ENCODE results near the gene HAS3.

Gene HAS3

GRCh38 chr16:69079697-69080096, 25.8 kb upstream of the HAS3 start:
- Mint-ChIP-seq H3K9me3 (no peaks in the 10 kb centered on the region), H3K27ac (no peak overlapping the region), H3K27me3 (ENCODE audit: low read depth) (no peaks in the 10 kb centered on the region), H3K4me1 (ENCODE audit: low read depth) (no peaks in the 10 kb centered on the region), H3K4me3 (no peak overlapping the region), H3K36me3 (ENCODE audit: low read depth) (no peaks in the 10 kb centered on the region)
- DNase-seq (ENCODE audit: low spot score): no peak

- no peak overlapping the region for H3K27ac Mint-ChIP-seq
- H3K4me3 Mint-ChIP-seq: no peak overlapping the region
- H3K9me3 Mint-ChIP-seq: no peaks in the 10 kb centered on the region
- H3K36me3 Mint-ChIP-seq (ENCODE audit: low read depth): peaks cover 5% of the 10 kb centered on the region
- no peak for DNase-seq (ENCODE audit: low spot score)
- no peaks in the 10 kb centered on the region for H3K27me3 Mint-ChIP-seq (ENCODE audit: low read depth)
- H3K4me1 Mint-ChIP-seq (ENCODE audit: low read depth): peaks cover 8% of the 10 kb centered on the region
Measured at GRCh38 chr16:69083306-69083941, 22.0 kb upstream of the HAS3 start.

GRCh38 chr16:69084289-69084688, 21.2 kb upstream of the HAS3 start:
- H3K4me3 Mint-ChIP-seq: no peak overlapping the region
- no peak for DNase-seq (ENCODE audit: low spot score)
- H3K27me3 Mint-ChIP-seq (ENCODE audit: low read depth): no peaks in the 10 kb centered on the region

GRCh38 chr16:69085032-69085695, 20.3 kb upstream of the HAS3 start:
- peaks cover 22% of the 10 kb centered on the region for H3K4me1 Mint-ChIP-seq (ENCODE audit: low read depth)
- no peaks in the 10 kb centered on the region for H3K9me3 Mint-ChIP-seq
- no peak overlapping the region for H3K27ac Mint-ChIP-seq
- H3K36me3 Mint-ChIP-seq (ENCODE audit: low read depth): peaks cover 5% of the 10 kb centered on the region
- H3K27me3 Mint-ChIP-seq (ENCODE audit: low read depth): no peaks in the 10 kb centered on the region
- H3K4me3 Mint-ChIP-seq: no peak overlapping the region
- DNase-seq (ENCODE audit: low spot score): no peak

More at GRCh38 chr16:69084289-69084688, 21.2 kb upstream of the HAS3 start:
- Mint-ChIP-seq H3K36me3 (ENCODE audit: low read depth) (peaks cover 5% of the 10 kb centered on the region), H3K9me3 (no peaks in the 10 kb centered on the region), H3K4me1 (ENCODE audit: low read depth) (peaks cover 17% of the 10 kb centered on the region), H3K27ac (no peak overlapping the region)

- DNase-seq (ENCODE audit: low spot score): no peak
- no peak overlapping the region for H3K27ac Mint-ChIP-seq
- H3K4me3 Mint-ChIP-seq: no peak overlapping the region
- H3K4me1 Mint-ChIP-seq (ENCODE audit: low read depth): peaks cover 27% of the 10 kb centered on the region
- peaks cover 5% of the 10 kb centered on the region for H3K36me3 Mint-ChIP-seq (ENCODE audit: low read depth)
- peaks cover 4% of the 10 kb centered on the region for H3K27me3 Mint-ChIP-seq (ENCODE audit: low read depth)
- no peaks in the 10 kb centered on the region for H3K9me3 Mint-ChIP-seq
Measured at GRCh38 chr16:69087161-69087581, 18.3 kb upstream of the HAS3 start.

GRCh38 chr16:69088684-69089083, 16.8 kb upstream of the HAS3 start:
- peaks cover 27% of the 10 kb centered on the region for H3K4me1 Mint-ChIP-seq (ENCODE audit: low read depth)
- H3K27ac Mint-ChIP-seq: peak overlapping the region; percentile 1
- H3K4me3 Mint-ChIP-seq: peak overlapping the region; percentile 25
- peaks cover 5% of the 10 kb centered on the region for H3K36me3 Mint-ChIP-seq (ENCODE audit: low read depth)
- no peaks in the 10 kb centered on the region for H3K9me3 Mint-ChIP-seq
- no peak for DNase-seq (ENCODE audit: low spot score)
- peaks cover 4% of the 10 kb centered on the region for H3K27me3 Mint-ChIP-seq (ENCODE audit: low read depth)

GRCh38 chr16:69089091-69089910, 16.2 kb upstream of the HAS3 start:
- peak; percentile 59 for DNase-seq (ENCODE audit: low spot score)
- Mint-ChIP-seq H3K27me3 (ENCODE audit: low read depth) (peaks cover 7% of the 10 kb centered on the region), H3K9me3 (no peaks in the 10 kb centered on the region), H3K4me1 (ENCODE audit: low read depth) (peaks cover 27% of the 10 kb centered on the region), H3K27ac (peak overlapping the region; percentile 1), H3K4me3 (peak overlapping the region; percentile 25), H3K36me3 (ENCODE audit: low read depth) (peaks cover 5% of the 10 kb centered on the region)

GRCh38 chr16:69093974-69094373, 11.5 kb upstream of the HAS3 start:
- no peak for DNase-seq (ENCODE audit: low spot score)
- Mint-ChIP-seq H3K4me3 (no peak overlapping the region), H3K36me3 (ENCODE audit: low read depth) (no peaks in the 10 kb centered on the region), H3K9me3 (no peaks in the 10 kb centered on the region), H3K27me3 (ENCODE audit: low read depth) (peaks cover 7% of the 10 kb centered on the region), H3K27ac (no peak overlapping the region), H3K4me1 (ENCODE audit: low read depth) (peaks cover 13% of the 10 kb centered on the region)

GRCh38 chr16:69094501-69094900, 11.0 kb upstream of the HAS3 start:
- Mint-ChIP-seq H3K36me3 (ENCODE audit: low read depth) (no peaks in the 10 kb centered on the region), H3K27ac (no peak overlapping the region), H3K4me3 (no peak overlapping the region), H3K9me3 (no peaks in the 10 kb centered on the region), H3K27me3 (ENCODE audit: low read depth) (peaks cover 7% of the 10 kb centered on the region), H3K4me1 (ENCODE audit: low read depth) (peaks cover 9% of the 10 kb centered on the region)
- DNase-seq (ENCODE audit: low spot score): no peak

- peaks cover 10% of the 10 kb centered on the region for H3K27me3 Mint-ChIP-seq (ENCODE audit: low read depth)
- H3K27ac Mint-ChIP-seq: no peak overlapping the region
- DNase-seq (ENCODE audit: low spot score): no peak
- H3K4me3 Mint-ChIP-seq: no peak overlapping the region
- no peaks in the 10 kb centered on the region for H3K36me3 Mint-ChIP-seq (ENCODE audit: low read depth)
- H3K4me1 Mint-ChIP-seq (ENCODE audit: low read depth): peaks cover 5% of the 10 kb centered on the region
- H3K9me3 Mint-ChIP-seq: no peaks in the 10 kb centered on the region
Measured at GRCh38 chr16:69095193-69095592, 10.3 kb upstream of the HAS3 start.

- no peak for DNase-seq (ENCODE audit: low spot score)
- Mint-ChIP-seq H3K36me3 (ENCODE audit: low read depth) (no peaks in the 10 kb centered on the region), H3K27ac (no peak overlapping the region), H3K4me1 (ENCODE audit: low read depth) (peaks cover under 1% of the 10 kb centered on the region), H3K27me3 (ENCODE audit: low read depth) (peaks cover 16% of the 10 kb centered on the region), H3K4me3 (no peak overlapping the region), H3K9me3 (no peaks in the 10 kb centered on the region)
Measured at GRCh38 chr16:69100071-69100691, 5.3 kb upstream of the HAS3 start.

- H3K27me3 Mint-ChIP-seq (ENCODE audit: low read depth): peaks cover 35% of the 10 kb centered on the region
- no peaks in the 10 kb centered on the region for H3K9me3 Mint-ChIP-seq
- no peak for DNase-seq (ENCODE audit: low spot score)
- peak overlapping the region; percentile 64 for H3K4me3 Mint-ChIP-seq
- peaks cover 2% of the 10 kb centered on the region for H3K36me3 Mint-ChIP-seq (ENCODE audit: low read depth)
- H3K27ac Mint-ChIP-seq: no peak overlapping the region
- peaks cover 10% of the 10 kb centered on the region for H3K4me1 Mint-ChIP-seq (ENCODE audit: low read depth)
Measured at GRCh38 chr16:69106491-69107315, 1.2 kb downstream of the HAS3 start.

- H3K27me3 Mint-ChIP-seq (ENCODE audit: low read depth): peaks cover 32% of the 10 kb centered on the region
- peak overlapping the region; percentile 64 for H3K4me3 Mint-ChIP-seq
- peaks cover 2% of the 10 kb centered on the region for H3K36me3 Mint-ChIP-seq (ENCODE audit: low read depth)
- H3K9me3 Mint-ChIP-seq: no peaks in the 10 kb centered on the region
- H3K27ac Mint-ChIP-seq: no peak overlapping the region
- no peak for DNase-seq (ENCODE audit: low spot score)
- H3K4me1 Mint-ChIP-seq (ENCODE audit: low read depth): peaks cover 10% of the 10 kb centered on the region
Measured at GRCh38 chr16:69107316-69107962, 2.0 kb downstream of the HAS3 start.
